Liver (tissue), 3 donors: Measurements from ENCODE around the gene APBA3.
A peak's percentile ranks its signal among the peaks of the same experiment; 100 is the strongest.

Source experiments
- ATF3 ChIP-seq: IDR thresholded peaks from 2 replicates; pipeline ENCODE4 v1.6.1; 2016; ENCODE audit warnings: antibody characterized with exemption
- CTCF ChIP-seq: fragments of 150-350 bp; IDR thresholded peaks from 2 replicates; pipeline ENCODE4 v1.5.1; 2017; ENCODE audit warnings: improper control_type of control experiment, low read depth, low read length; ENCODE audit not compliant: missing input control
- EGR1 ChIP-seq, 2 donors: IDR thresholded peaks; 2 replicates each; pipeline ENCODE4 v1.6.1; 2016 to 2018; ENCODE audit warnings: antibody characterized with exemption in 2 of 2, low read depth in 2 of 2
- GABPA ChIP-seq, 2 donors: IDR thresholded peaks in 1 of 2; conservative IDR thresholded peaks in 1 of 2; 2 replicates each; pipeline ENCODE4 v1.6.1; 2016; ENCODE audit warnings: antibody characterized with exemption in 2 of 2, mild to moderate bottlenecking in 1 of 2, moderate library complexity in 1 of 2
- HNF4A ChIP-seq, 2 donors: conservative IDR thresholded peaks; 2 replicates each; pipeline ENCODE4 v1.6.1; 2016; ENCODE audit warnings: antibody characterized with exemption in 2 of 2, mild to moderate bottlenecking in 2 of 2
- JUND ChIP-seq, 2 donors: IDR thresholded peaks; 2 replicates each; pipeline ENCODE4 v1.6.1; 2016; ENCODE audit warnings: antibody characterized with exemption in 2 of 2
- MAX ChIP-seq: IDR thresholded peaks from 2 replicates; pipeline ENCODE4 v1.6.1; 2016; ENCODE audit warnings: antibody characterized with exemption
- REST ChIP-seq: IDR thresholded peaks from 2 replicates; pipeline ENCODE4 v1.6.1; 2016; ENCODE audit warnings: antibody characterized with exemption, mild to moderate bottlenecking
- SP1 ChIP-seq: IDR thresholded peaks from 2 replicates; pipeline ENCODE4 v1.6.1; 2018; ENCODE audit warnings: antibody characterized with exemption, mild to moderate bottlenecking
- TAF1 ChIP-seq: conservative IDR thresholded peaks from 2 replicates; pipeline ENCODE4 v1.6.1; 2016; ENCODE audit warnings: antibody characterized with exemption, mild to moderate bottlenecking
- YY1 ChIP-seq: IDR thresholded peaks from 2 replicates; pipeline ENCODE4 v1.6.1; 2016; ENCODE audit warnings: antibody characterized with exemption, mild to moderate bottlenecking
- donor health status: healthy.
- donor health status: healthy.

- no peak for TF ChIP-seq CTCF
- no peak for TF ChIP-seq GABPA (IDR thresholded peaks at IDR 0.05 in 1 of 2, conservative IDR thresholded peaks at IDR 0.05 in 1 of 2)
- TF ChIP-seq EGR1 (IDR thresholded peaks at IDR 0.05; ENCODE audit: low read depth in 2 of 2): no peak
- TF ChIP-seq MAX: no peak
- TF ChIP-seq SP1: no peak
- TF ChIP-seq REST: no peak
- no peak for TF ChIP-seq TAF1
- TF ChIP-seq JUND (IDR thresholded peaks at IDR 0.05): no peak
- no peak for TF ChIP-seq YY1
- peak in 1 of 2 donors; percentile 30 for TF ChIP-seq HNF4A (conservative IDR thresholded peaks at IDR 0.05)
- TF ChIP-seq ATF3: no peak
These were observed 45.3 kb downstream of the APBA3 start for GRCh38 chr19:3716147-3716668.
